Rectal smooth muscle tissue (tissue), 1 donor: ENCODE measurements around the gene CADPS.
"Not testable (repeated sequence)": the region's sequence is repeated elsewhere in the genome, so short reads cannot be mapped to it uniquely, and the experiment has no call there.

ENCODE experiments used
- H3K27ac ChIP-seq: one replicate; pipeline ENCODE4 v1.7.0; 2013; ENCODE audit warnings: low read depth, low read length, inconsistent platforms
- H3K27me3 ChIP-seq: one replicate; pipeline ENCODE4 v1.7.0; 2013; ENCODE audit warnings: low read length; ENCODE audit not compliant: control insufficient read depth, insufficient read depth
- H3K36me3 ChIP-seq: one replicate; pipeline ENCODE4 v1.7.0; 2013; ENCODE audit warnings: low read length; ENCODE audit not compliant: control insufficient read depth, insufficient read depth
- H3K4me1 ChIP-seq: one replicate; pipeline ENCODE4 v1.7.0; 2013; ENCODE audit warnings: low read length; ENCODE audit not compliant: control insufficient read depth, insufficient read depth
- H3K4me3 ChIP-seq: one replicate; pipeline ENCODE4 v1.7.0; 2013; ENCODE audit warnings: low read length
- H3K9ac ChIP-seq: one replicate; pipeline ENCODE4 v1.7.0; 2013; ENCODE audit warnings: low read length

Gene CADPS

DNA sequence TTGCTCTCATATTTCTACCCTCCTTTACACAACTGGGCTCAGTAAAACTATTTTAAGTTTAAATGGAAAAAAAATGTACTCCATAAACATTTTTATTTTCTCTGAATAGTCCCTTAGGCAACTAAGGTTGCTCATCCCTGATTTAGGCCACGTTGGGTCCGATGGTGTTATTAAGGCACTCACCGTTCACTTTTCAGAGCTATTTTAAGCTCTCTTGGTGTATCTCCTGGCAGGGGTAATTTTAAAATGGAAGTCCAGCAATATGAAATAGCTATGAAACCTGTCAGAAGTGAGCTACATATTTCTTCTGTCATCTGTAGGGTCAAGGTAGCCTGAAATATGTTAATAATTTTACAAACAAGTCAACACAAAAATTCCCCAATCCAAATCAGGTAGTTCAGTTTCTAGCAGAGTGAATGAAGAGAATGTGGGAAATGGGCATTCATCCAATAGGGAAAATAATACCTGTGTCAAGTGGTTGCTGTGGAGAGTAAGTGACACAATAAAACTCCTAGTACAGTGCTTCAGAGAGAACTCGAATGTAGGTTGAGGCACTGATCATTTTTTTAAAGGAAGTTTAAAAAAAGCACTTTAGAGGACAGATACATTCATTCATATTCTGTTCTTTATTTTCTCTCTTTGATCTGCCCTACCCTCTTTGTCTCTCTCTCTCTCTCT is 292.6 kb downstream of the CADPS start:
- no peak overlapping the region for H3K9ac ChIP-seq
- H3K4me1 ChIP-seq: no peaks in the 10 kb centered on the region
- no peaks in the 10 kb centered on the region for H3K27me3 ChIP-seq
- H3K36me3 ChIP-seq: no peaks in the 10 kb centered on the region
- H3K27ac ChIP-seq: no peak overlapping the region
- H3K4me3 ChIP-seq: no peak overlapping the region

GRCh38 chr3:62580485-62580884 is 294.7 kb downstream of the CADPS start:
- not testable (repeated sequence) for H3K27ac ChIP-seq, H3K27me3 ChIP-seq, H3K4me1 ChIP-seq, H3K4me3 ChIP-seq, H3K36me3 ChIP-seq, H3K9ac ChIP-seq

DNA sequence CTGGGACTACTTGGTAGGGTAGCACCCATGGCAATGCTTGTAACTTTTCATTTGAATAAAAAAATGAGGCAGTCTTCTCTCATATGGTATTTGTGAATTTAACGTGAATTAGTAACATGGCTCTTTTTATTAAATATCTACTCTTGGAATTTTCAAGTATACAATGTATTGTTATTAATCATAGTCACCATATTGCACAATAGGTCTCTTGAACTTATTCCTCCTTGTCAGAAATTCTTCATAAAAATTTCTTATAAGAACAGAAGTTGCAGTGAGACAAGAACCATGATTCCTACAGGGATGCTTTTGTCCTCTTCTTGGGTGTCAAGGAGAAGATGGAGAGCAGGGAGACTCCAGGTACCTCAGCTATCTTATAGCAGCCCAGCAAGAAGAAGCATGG is 298.1 kb downstream of the CADPS start:
- H3K9ac ChIP-seq: no peak overlapping the region
- H3K36me3 ChIP-seq: no peaks in the 10 kb centered on the region
- no peak overlapping the region for H3K4me3 ChIP-seq
- H3K27me3 ChIP-seq: no peaks in the 10 kb centered on the region
- no peaks in the 10 kb centered on the region for H3K4me1 ChIP-seq
- H3K27ac ChIP-seq: no peak overlapping the region

DNA sequence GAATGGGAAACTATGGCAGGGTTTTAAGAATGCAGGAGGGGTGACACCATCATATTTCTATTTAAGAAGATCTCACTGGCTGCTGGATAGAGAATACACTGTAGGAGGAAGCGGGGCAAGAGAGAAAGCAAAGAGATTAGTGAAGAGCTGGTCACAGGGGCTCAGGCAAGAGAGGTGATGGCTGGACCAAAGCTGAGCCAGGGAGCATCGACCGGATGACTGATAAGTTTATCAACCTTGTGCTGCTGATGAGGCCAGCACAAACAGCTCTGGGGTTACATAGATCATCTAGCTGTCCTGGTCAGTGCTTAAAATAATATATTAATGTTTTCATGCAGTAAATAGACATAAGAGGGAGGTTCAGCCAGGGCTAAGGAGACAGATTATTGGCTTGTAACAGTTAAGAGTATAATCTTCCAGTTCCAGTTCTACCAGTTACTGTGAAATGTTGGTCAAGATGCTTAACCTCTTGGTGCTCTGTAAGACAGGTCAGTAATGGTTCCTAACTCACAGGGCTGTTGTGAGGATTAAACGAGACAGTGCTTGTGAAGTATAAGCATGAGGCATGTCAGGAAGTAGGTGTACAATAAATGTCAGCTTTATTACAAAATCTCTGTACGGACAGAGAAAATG is 300.8 kb downstream of the CADPS start:
- H3K4me3 ChIP-seq: no peak overlapping the region
- H3K27ac ChIP-seq: no peak overlapping the region
- no peaks in the 10 kb centered on the region for H3K4me1 ChIP-seq
- no peaks in the 10 kb centered on the region for H3K36me3 ChIP-seq
- H3K27me3 ChIP-seq: no peaks in the 10 kb centered on the region
- H3K9ac ChIP-seq: no peak overlapping the region

DNA sequence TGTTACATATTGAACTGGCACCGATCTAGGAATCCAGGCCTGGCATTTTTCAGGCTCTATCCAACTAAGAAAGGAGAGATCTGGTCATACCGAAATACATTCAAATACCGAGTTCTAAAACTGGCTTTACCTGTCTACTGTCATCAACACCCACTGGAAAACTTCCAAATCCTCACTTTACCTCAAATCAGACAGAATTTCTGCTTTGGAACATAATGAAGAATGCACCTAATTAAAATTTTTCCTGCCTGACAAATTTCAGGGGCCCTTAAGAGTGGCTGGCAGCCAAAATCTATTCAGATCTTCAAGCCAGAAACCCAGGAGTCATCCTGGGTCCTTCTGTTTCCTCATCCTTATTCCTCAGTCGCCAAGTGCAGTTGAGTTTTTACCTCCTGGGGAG is 303.3 kb downstream of the CADPS start:
- Histone ChIP-seq H3K4me3 (no peak overlapping the region), H3K9ac (no peak overlapping the region), H3K36me3 (no peaks in the 10 kb centered on the region), H3K27ac (no peak overlapping the region), H3K4me1 (no peaks in the 10 kb centered on the region), H3K27me3 (no peaks in the 10 kb centered on the region)

- no peaks in the 10 kb centered on the region for H3K36me3 ChIP-seq
- H3K27me3 ChIP-seq: no peaks in the 10 kb centered on the region
- no peak overlapping the region for H3K27ac ChIP-seq
- H3K4me1 ChIP-seq: no peaks in the 10 kb centered on the region
- H3K9ac ChIP-seq: no peak overlapping the region
- H3K4me3 ChIP-seq: no peak overlapping the region
Observed at GRCh38 chr3:62570888-62571287, 304.3 kb downstream of the CADPS start.

DNA sequence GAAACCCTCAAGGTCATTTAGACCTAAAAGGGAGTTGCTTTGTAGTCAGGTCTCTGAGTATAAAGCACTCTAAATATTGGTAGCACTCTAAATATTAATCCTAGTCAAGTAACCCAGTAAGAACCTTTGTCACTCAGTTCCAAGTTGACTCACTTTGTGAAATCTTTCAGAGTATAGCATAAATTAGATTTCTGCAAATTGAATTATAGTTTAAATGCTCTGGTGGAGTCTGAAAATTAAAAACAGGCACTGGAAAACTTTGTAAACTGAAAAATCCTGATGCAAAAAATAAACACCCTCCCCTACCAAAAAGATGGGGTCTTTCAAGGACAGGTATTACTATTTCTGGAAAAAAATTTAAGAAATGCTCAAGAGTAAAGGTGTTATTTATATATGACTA is 305.6 kb downstream of the CADPS start:
- Histone ChIP-seq H3K27me3 (no peaks in the 10 kb centered on the region), H3K4me3 (no peak overlapping the region), H3K4me1 (no peaks in the 10 kb centered on the region), H3K9ac (no peak overlapping the region), H3K36me3 (no peaks in the 10 kb centered on the region), H3K27ac (no peak overlapping the region)

DNA sequence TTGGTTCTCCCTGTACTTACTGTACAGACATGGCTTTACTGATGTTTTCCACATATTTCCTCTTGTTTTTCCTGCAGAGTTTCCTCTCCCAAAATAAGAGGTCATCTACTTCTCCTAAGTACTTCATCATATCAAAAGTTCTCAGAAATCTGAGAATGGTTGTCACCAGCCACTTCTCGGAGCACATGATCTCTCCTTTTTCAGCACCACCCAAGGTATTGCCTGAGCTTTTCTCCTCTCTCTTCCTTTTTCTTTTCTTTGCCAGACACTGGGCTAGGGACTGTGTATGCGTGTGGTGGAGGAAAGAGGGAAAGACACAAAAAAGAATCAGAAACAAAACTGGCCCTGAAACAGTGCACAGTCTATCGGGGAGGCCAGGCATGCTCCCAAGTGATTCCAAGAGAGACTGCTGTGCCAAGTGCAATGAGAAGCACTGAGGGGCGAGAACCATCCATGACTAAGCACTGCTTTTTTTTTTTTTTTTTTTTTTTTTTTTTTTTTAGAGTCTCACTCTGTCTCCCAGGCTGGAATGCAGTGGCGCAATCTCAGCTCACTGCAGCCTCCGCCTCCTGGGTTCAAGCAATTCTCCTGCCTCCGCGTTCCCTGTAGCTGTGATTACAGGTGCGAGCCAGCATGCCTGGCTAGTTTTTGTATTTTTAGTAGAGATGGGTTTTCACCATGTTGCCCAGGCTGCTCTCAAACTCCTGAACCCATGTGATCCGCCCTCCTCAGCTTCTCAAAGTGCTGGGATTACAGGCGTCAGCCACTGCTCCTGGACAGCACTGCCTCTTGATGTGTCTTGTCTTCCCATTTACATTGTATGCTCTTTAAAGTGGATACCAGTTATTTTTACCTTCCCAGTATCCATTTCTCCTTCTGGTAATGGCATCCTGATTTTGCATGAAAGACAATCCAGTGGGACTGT is 307.9 kb downstream of the CADPS start:
- H3K9ac ChIP-seq: no peak overlapping the region
- no peak overlapping the region for H3K27ac ChIP-seq
- no peaks in the 10 kb centered on the region for H3K27me3 ChIP-seq
- H3K4me3 ChIP-seq: no peak overlapping the region
- H3K36me3 ChIP-seq: no peaks in the 10 kb centered on the region
- H3K4me1 ChIP-seq: no peaks in the 10 kb centered on the region

GRCh38 chr3:62566022-62566557 is 309.1 kb downstream of the CADPS start:
- Histone ChIP-seq H3K27me3 (no peaks in the 10 kb centered on the region), H3K27ac (no peak overlapping the region), H3K4me1 (no peaks in the 10 kb centered on the region), H3K9ac (no peak overlapping the region), H3K36me3 (no peaks in the 10 kb centered on the region), H3K4me3 (no peak overlapping the region)

GRCh38 chr3:62562596-62562995 is 312.6 kb downstream of the CADPS start:
- Histone ChIP-seq H3K27me3 (no peaks in the 10 kb centered on the region), H3K9ac (no peak overlapping the region), H3K4me1 (no peaks in the 10 kb centered on the region), H3K27ac (no peak overlapping the region), H3K4me3 (no peak overlapping the region), H3K36me3 (no peaks in the 10 kb centered on the region)

DNA sequence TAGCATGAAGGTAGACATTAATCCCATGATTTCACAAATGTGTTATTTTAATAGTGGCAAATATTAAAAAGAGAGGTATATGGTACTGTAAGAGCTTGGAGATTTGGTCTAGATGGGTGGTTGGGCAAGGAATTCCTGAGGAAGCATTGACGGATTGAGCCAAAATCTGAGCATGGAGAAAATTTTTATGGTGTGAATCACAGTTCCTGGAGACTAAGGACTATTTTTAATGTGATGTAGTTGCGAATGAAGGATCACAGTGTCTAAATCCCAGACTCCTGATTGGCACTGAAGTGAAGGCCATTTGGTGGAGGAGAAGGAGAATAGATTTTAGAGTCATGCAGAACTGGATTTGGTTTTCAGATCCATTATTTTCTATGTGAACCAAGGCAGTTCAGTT is 313.2 kb downstream of the CADPS start:
- H3K36me3 ChIP-seq: no peaks in the 10 kb centered on the region
- H3K27me3 ChIP-seq: no peaks in the 10 kb centered on the region
- H3K9ac ChIP-seq: no peak overlapping the region
- no peak overlapping the region for H3K27ac ChIP-seq
- H3K4me1 ChIP-seq: no peaks in the 10 kb centered on the region
- H3K4me3 ChIP-seq: no peak overlapping the region

- Histone ChIP-seq H3K27ac (no peak overlapping the region), H3K4me1 (no peaks in the 10 kb centered on the region), H3K27me3 (no peaks in the 10 kb centered on the region), H3K9ac (no peak overlapping the region), H3K36me3 (no peaks in the 10 kb centered on the region), H3K4me3 (no peak overlapping the region)
Observed at GRCh38 chr3:62559831-62560445, 315.3 kb downstream of the CADPS start.
